ENCODE data around the gene C20orf204. TPM values are rescaled to one million over a fixed set of nuclear protein-coding genes. Genes with fewer than 3 reads are reported as not detected.

C20orf204 gene
- total RNA-seq, 1 donor from 2014 or later, result 2.2 TPM

GRCh38 chr20:64040231-64041039 is 4.5 kb downstream of the C20orf204 start:
- H3K9me3 Mint-ChIP-seq, result no peaks in the 10 kb centered on the region
- H3K4me1 Mint-ChIP-seq, result peaks cover 15% of the 10 kb centered on the region
- DNase-seq, result no peak
- peak overlapping the region; percentile 32 for H3K4me3 Mint-ChIP-seq
- no peaks in the 10 kb centered on the region for H3K36me3 Mint-ChIP-seq (ENCODE audit: low read depth)
- no peak overlapping the region for H3K27ac Mint-ChIP-seq
- POLR2A ChIA-PET, result interaction anchor here (1.2 to 2.1 kb wide), 3 partner anchors 22 to 80 kb away, joined by 5 to 9 read pairs (median 6); partner anchors contain the start of genes OPRL1, RGS19 and TCEA2
- CTCF ChIA-PET, result interaction anchor here (1.3 to 4.9 kb wide), 7 partner anchors 18 to 502 kb away, joined by 3 to 57 read pairs (median 12); partner anchors contain the start of genes PRPF6 and PTK6
- peaks cover 11% of the 10 kb centered on the region for H3K27me3 Mint-ChIP-seq
- intact Hi-C loops (cut with micrococcal nuclease), result no loop called here
- ATAC-seq (ENCODE audit: low read depth), result no peak
- no peak for TF ChIP-seq CTCF (IDR thresholded peaks at IDR 0.05)

- peaks cover 15% of the 10 kb centered on the region for H3K4me1 Mint-ChIP-seq
- intact Hi-C loops (cut with micrococcal nuclease), result no loop called here
Measured at GRCh38 chr20:64041040-64041780, 5.2 kb downstream of the C20orf204 start.

DNA sequence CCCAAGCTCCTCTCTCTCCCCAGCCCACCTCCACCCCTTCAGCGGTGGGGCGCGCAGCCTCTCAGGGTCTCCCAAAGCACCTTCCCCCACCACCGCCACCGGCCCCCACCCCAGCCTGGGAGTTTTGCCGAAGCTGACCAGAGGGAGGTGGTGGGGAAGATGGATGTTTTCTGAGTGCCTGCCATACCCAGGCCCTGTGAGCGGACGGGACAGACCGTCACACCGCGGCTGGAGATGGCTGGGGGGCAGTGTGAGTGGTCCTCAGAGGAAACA is 5.7 kb downstream of the C20orf204 start:
- Mint-ChIP-seq H3K4me1 (peaks cover 15% of the 10 kb centered on the region), H3K4me3 (peak overlapping the region; percentile 15)

More at GRCh38 chr20:64041040-64041780, 5.2 kb downstream of the C20orf204 start:
- H3K27ac Mint-ChIP-seq, result no peak overlapping the region
- H3K4me3 Mint-ChIP-seq, result peak overlapping the region; percentile 32
- CTCF ChIA-PET, result interaction anchor here (1.3 to 4.9 kb wide), 3 partner anchors 25 to 79 kb away, joined by 3 to 57 read pairs (median 12); no protein-coding TSS in a partner anchor
- H3K9me3 Mint-ChIP-seq, result no peaks in the 10 kb centered on the region
- H3K27me3 Mint-ChIP-seq, result peaks cover 16% of the 10 kb centered on the region
- POLR2A ChIA-PET, result interaction anchor here (0.7 to 2.1 kb wide), 6 partner anchors 21 to 619 kb away, joined by 3 to 9 read pairs (median 6); partner anchors contain the start of genes OPRL1, RGS19 and TCEA2
- no peaks in the 10 kb centered on the region for H3K36me3 Mint-ChIP-seq (ENCODE audit: low read depth)
- DNase-seq (no peak), ATAC-seq (ENCODE audit: low read depth) (no peak)
- no peak for TF ChIP-seq CTCF (IDR thresholded peaks at IDR 0.05)

DNA sequence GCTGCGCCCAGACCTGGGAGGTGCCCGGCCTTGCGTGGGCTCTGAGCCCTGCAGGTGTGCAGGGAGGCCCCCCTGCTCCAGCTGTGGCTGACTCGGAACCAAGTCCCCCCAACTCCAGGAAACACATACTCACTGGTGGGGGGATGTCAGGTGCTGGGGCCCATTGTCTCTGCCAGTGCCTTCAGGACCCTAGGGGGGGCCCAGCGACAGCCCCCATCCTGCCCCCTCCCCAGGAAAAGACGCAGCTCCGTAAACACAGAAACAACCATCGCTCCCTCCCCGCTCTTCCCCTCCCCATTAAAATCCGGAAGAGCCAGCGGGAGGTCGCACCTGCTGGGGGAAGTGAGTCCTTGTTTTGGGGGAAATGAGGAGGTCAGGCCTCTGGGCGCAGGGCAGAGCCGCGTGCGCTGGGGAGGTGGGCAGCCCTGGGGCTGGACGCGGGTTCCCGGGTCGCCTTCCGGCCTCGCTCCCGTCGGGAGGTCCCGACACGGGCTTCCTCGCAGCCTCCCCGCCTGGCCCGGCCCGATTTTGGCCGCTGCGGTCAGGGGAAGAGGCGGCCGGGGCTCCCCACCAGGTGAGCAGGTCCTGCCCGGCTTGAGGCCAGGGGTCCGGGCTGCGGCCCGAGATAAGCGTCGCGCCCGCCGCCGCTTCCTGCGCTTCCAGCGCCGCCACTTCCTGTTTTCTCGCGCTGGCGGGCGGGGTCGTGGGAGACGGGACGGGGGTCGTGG is 6.2 kb downstream of the C20orf204 start:
- ChIA-PET CTCF (interaction anchor here (1.3 kb wide), 1 partner anchor 26 kb away, joined by 3 read pairs; no protein-coding TSS in a partner anchor), POLR2A (interaction anchor here (0.7 to 2.1 kb wide), 5 partner anchors 20 to 620 kb away, joined by 3 to 7 read pairs (median 3); partner anchors contain the start of genes OPRL1, RGS19 and TCEA2)
- Mint-ChIP-seq H3K9me3 (no peaks in the 10 kb centered on the region), H3K27ac (no peak overlapping the region), H3K36me3 (ENCODE audit: low read depth) (no peaks in the 10 kb centered on the region), H3K27me3 (peaks cover 25% of the 10 kb centered on the region), H3K4me1 (peaks cover 15% of the 10 kb centered on the region), H3K4me3 (peak overlapping the region; percentile 72)
- ATAC-seq (ENCODE audit: low read depth), result no peak
- no peak for TF ChIP-seq CTCF (IDR thresholded peaks at IDR 0.05)
- intact Hi-C loops (cut with micrococcal nuclease), result no loop called here
- no peak for DNase-seq

More for the DNA sequence above, 5.7 kb downstream of the C20orf204 start:
- H3K9me3 Mint-ChIP-seq, result no peaks in the 10 kb centered on the region
- DNase-seq, result no peak
- peaks cover 20% of the 10 kb centered on the region for H3K27me3 Mint-ChIP-seq
- ChIA-PET POLR2A (interaction anchor here (0.7 to 2.1 kb wide), 4 partner anchors 21 to 620 kb away, joined by 3 to 7 read pairs (median 4); partner anchors contain the start of genes OPRL1, RGS19 and TCEA2), CTCF (interaction anchor here (1.3 kb wide), 1 partner anchor 27 kb away, joined by 3 read pairs; no protein-coding TSS in a partner anchor)
- intact Hi-C loops (cut with micrococcal nuclease), result no loop called here
- ATAC-seq (ENCODE audit: low read depth), result no peak
- no peak for TF ChIP-seq CTCF (IDR thresholded peaks at IDR 0.05)
- H3K27ac Mint-ChIP-seq, result no peak overlapping the region
- no peaks in the 10 kb centered on the region for H3K36me3 Mint-ChIP-seq (ENCODE audit: low read depth)
